GM18519 (cell line): ENCODE results near the gene FHL2.

Experiments used
- ATAC-seq: cut with Tn5 transposase; IDR thresholded peaks from one replicate; pipeline ENCODE4 v1.9.1; 2021; ENCODE audit warnings: mild to moderate bottlenecking, moderate library complexity; ENCODE audit not compliant: unreplicated experiment, low FRiP score

Gene FHL2

DNA sequence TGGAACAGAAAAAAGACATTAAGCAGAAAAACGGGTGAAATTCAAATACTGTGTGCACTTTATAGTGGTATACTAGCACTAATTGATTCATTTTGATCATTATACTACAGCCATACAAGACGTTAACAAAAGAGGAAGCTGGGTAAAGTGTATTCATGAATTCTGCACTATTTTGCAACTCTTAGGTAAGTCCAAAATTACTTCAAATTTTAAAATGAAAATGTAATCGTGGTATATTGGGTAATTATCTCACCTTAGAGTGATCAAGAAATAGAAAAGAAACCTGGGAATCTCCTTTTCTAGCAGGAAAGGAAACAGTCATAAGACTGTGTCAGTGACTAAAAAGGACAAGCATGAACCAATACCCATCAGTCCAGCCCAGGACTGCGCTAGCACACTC is 74.8 kb downstream of the FHL2 start:
- no peak for ATAC-seq

DNA sequence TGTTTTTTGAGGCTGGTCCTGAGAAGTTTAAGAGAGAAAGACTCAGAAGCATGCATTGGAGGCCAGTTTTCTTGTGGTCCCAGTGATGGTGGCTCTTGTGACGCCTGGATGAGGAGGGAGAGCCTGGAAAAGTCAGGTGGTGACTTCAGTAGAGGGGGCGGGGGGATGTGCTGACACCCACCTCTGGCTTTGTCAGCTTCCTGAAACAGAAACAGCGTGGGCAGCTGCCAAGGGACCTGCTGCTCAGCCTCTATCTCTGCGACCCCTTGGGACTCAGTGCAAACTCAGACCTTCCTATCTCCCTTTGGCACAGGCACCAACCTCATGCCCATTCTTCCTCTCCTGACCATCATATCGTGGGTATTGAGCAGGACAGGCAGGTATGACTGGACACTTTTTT is 75.7 kb downstream of the FHL2 start:
- ATAC-seq = no peak

DNA sequence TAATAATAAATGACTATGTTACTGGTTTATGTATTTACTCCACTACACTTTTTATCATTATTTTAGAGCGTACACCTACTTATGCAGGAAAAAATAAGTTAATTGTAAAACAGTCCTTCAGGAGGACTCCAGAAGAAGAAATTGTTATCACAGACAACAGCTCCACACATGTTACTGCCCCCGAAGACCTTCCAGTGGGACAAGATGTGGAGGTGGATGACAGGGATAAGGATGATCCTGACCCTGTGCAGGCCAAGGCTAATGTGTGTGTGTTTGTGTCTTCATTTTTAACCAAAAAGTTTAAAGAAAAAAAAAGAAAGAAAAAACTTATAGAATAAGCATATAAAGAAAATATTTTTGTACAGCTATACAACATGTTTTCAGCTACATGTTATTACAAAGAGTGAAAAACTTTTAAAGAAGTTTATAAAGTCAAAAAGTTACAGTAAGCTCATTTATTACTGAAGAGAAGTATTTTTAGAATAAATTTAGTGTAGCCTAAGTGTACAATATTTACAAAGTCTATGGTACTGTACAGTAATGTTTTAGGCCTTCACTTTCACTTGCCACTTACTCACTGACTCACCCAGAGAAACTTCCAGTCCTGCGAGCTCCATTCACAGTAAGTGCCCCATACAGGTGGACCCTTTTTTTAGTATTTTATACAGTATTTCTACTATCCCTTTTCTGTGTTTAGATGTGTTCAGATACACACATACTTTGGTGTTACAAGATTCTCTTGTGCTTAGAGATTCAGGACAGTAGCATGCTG is 76.8 kb downstream of the FHL2 start:
- peak; percentile 37 for ATAC-seq

DNA sequence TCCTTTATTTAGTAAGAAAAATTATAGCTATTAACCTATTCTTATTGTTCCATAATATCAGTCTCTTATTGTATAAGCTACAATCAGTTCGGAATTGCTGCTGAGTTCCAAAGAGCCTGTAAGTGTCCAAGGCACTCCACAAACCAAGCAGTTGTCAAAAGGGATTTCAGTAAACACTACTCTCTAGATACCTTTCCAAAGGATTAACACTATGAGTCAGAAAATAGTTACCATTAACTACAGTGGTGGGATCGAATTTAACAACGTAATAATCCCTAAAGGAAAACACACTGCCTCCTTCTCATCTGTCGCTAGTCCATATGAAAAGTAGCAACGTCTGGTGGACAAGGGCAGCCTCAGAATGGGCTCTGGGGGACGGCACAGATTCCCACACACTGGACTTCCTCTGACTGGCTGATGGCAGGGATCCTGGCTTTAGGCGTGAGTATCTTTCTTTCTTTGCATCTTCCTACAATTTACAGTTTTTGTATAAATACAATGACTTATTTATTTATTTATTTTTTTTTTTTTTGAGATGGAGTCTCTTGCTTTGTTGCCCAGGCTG is 78.1 kb downstream of the FHL2 start:
- ATAC-seq = no peak

DNA sequence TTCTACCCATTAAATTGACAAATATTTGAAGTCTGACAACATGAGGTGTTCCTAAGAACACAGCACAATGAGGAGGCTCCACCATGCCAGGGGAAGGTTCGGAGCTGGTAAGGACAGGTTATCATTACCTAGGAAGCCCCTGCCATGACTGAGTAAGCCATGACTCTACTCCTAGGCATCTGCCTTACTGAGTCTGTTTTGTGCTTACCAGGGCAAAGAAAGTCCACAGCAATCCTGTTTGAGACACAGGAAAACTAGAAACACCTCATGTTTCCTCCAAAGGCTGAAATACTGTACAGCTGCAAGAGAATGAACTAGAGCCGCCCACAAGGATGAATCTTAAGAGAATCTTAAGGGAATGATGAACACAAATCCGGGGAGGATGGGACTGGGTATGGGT is 80.9 kb downstream of the FHL2 start:
- ATAC-seq = no peak

DNA sequence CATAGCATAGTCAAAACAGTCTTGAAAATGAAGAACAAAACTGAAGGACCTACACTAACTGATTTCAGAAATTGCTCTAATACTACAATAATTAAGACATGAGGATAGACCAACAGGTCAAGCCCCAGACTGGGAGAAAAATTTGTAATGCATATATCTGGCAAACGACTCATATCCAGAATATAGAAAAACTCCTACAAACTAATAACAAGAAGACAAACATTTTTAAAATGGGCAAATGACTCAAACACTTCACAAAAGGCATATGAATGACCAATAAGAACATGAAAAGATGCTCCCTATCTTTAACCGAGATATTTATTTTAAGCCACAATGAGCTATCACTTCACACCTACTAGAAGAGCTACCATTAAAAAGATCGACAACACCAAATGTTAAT is 83.5 kb downstream of the FHL2 start:
- ATAC-seq = peak; percentile 66

DNA sequence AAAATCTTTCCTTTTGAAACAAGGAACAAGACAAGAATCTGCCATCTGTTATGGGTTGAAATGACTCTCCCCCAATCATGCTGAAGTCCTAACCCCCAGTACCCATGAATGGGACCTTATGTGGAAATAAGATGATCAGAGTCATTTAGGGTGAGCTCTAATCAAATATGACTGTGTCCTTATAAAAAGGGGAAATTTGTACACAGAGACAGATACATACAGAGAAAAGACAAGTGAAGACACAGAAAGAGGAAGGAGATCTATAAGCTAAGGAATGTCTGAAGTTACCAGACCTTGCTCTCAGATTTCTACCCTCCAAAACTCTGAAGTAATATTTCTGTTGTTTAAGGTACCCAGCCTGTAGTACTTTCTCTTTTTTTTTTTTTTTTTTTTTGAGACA is 85.0 kb downstream of the FHL2 start:
- ATAC-seq = peak; percentile 43
